ENCODE data around the gene CLDN2. TPM values are rescaled to one million over a fixed set of nuclear protein-coding genes. Genes with fewer than 3 reads are reported as not detected.

CLDN2 gene
- total RNA-seq, 1 donor, result not detected

DNA sequence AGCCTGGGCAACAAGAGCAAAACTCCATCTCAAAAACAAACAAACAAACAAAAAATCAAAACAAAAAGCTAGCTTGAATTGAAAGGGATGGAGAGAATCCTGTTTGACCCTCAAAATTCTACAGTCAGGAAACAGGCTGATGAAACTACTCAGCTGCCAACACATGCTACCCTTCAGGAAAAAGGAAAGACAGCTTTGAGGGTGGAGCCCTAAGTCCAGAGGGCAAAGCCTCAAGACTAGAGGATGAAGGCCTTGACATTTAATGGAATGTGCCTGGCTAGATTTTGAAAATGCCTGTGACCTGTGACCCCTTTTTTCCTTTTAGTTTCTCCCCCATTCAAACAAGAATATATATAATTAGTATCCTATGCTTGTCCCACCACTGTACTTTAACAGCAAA, 52.7 kb downstream of the CLDN2 start:
- TF ChIP-seq, protein P1, sequence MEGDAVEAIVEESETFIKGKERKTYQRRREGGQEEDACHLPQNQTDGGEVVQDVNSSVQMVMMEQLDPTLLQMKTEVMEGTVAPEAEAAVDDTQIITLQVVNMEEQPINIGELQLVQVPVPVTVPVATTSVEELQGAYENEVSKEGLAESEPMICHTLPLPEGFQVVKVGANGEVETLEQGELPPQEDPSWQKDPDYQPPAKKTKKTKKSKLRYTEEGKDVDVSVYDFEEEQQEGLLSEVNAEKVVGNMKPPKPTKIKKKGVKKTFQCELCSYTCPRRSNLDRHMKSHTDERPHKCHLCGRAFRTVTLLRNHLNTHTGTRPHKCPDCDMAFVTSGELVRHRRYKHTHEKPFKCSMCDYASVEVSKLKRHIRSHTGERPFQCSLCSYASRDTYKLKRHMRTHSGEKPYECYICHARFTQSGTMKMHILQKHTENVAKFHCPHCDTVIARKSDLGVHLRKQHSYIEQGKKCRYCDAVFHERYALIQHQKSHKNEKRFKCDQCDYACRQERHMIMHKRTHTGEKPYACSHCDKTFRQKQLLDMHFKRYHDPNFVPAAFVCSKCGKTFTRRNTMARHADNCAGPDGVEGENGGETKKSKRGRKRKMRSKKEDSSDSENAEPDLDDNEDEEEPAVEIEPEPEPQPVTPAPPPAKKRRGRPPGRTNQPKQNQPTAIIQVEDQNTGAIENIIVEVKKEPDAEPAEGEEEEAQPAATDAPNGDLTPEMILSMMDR (IDR thresholded peaks at IDR 0.05; ENCODE audit: insufficient read depth, low read depth, low read length), result no peak
- H3K4me3 ChIP-seq (ENCODE audit: low read depth, low read length), result no peak overlapping the region
- no peak for DNase-seq (ENCODE audit: low read depth)

DNA sequence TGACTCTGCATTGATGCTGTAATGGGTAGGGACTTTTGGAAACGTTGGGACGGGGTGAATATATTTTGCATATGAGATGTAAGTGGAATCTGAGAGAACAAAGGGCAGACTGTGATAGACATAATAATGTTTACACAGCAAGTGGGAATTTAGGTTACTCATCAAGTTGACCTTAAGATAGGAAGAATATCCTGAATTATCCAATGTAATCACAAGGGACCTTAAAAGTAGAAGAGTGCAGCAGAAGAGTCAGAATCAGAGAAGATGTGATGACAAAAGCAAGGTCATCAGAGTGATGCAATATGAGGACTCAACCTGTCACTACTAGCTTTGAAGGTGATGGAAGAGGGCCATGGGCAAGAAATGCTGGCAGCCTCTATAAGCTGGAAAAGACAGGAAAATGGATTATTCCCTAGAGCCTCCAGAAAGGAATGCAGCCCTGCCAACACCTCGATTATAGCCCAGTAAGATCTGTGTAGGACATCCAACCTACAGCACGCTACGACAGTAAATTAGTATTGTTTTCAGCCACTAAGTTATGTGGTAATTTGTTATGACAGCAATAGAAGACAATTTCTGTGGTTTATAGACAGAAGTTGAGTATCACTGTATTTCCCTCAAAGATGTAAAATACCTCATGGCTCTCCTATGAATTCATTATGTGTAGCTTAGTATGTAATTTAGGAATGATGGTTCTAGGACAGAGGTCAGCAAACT, 53.4 kb downstream of the CLDN2 start:
- DNase-seq (ENCODE audit: low read depth), result no peak
- TF ChIP-seq, protein P1 (IDR thresholded peaks at IDR 0.05; ENCODE audit: insufficient read depth, low read depth, low read length), result no peak

DNA sequence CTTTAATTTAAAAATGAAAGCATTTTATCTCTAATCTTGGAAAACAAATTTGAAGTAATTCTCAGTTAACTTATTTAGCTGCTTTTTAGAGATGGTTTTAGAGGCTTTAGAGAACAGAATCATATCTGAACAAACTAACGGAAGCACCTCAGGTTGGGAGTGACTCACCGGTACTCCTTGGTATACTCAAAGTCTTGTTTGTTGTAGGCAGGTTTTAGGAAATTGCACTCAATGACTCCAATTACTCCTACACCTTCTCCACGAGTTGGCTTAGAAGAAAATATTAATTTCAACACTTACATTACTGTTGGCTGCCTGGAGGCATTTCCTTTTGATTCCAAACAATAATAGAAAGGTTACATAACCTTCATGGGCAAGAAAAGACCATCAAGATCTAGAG, 56.2 kb downstream of the CLDN2 start:
- TF ChIP-seq, protein P1 (IDR thresholded peaks at IDR 0.05; ENCODE audit: insufficient read depth, low read depth, low read length), result no peak
- no peak overlapping the region for H3K4me3 ChIP-seq (ENCODE audit: low read depth, low read length)

More for the DNA sequence above, 53.4 kb downstream of the CLDN2 start:
- no peak overlapping the region for H3K4me3 ChIP-seq (ENCODE audit: low read depth, low read length)

More for the DNA sequence above, 56.2 kb downstream of the CLDN2 start:
- DNase-seq (ENCODE audit: low read depth), result no peak

Other genes with a start within 250 kb of the CLDN2 start
- 0.32 and 0.43 TPM in 2 replicates for gene RNF128, start 193.7 kb upstream of the CLDN2 start, total RNA-seq
- gene TBC1D8B, start 117.7 kb upstream of the CLDN2 start, total RNA-seq, result 9.0 and 13.8 TPM in 2 replicates
- gene RIPPLY1, start 17.1 kb upstream of the CLDN2 start, total RNA-seq, result not detected in 2 replicates
- gene MORC4, start 79.8 kb downstream of the CLDN2 start, total RNA-seq, result 30.6 and 33.7 TPM in 2 replicates
- gene RBM41, start 198.4 kb downstream of the CLDN2 start, total RNA-seq, result 13.2 and 14.7 TPM in 2 replicates

Data from fibroblast of villous mesenchyme (primary cell).